K562 (cell line): ENCODE data around the gene SYT3. TPM values are rescaled to one million over a fixed set of nuclear protein-coding genes. Genes with fewer than 3 reads are reported as not detected.

Experiments used
- CC2D1A ChIP-seq: fragments of 450-650 bp; IDR thresholded peaks from 2 replicates; pipeline ENCODE4 v1.6.1; 2017; ENCODE audit warnings: mild to moderate bottlenecking
- CSDE1 ChIP-seq, 2 experiments: fragments of 450-650 bp; IDR thresholded peaks; 2 replicates each; pipeline ENCODE4 v1.6.1; 2016; ENCODE audit warnings: mild to moderate bottlenecking in 1 of 2
- CTBP1 ChIP-seq: fragments of 450-650 bp; IDR thresholded peaks from 2 replicates; pipeline ENCODE4 v1.6.1; 2016; ENCODE audit warnings: borderline replicate concordance
- DNMT1 ChIP-seq: fragments of 450-650 bp; IDR thresholded peaks from 2 replicates; pipeline ENCODE4 v1.6.1; 2016; ENCODE audit warnings: antibody characterized with exemption, mild to moderate bottlenecking
- FOXP4 ChIP-seq: sonication (generic); formaldehyde crosslinking; IDR thresholded peaks from 2 replicates; pipeline ENCODE4 v1.8.0; 2022; ENCODE audit warnings: mild to moderate bottlenecking, missing genetic modification reagents, borderline replicate concordance
- HEY1 ChIP-seq: fragments of 250-450 bp; sonication (Bioruptor Pico); IDR thresholded peaks from 2 replicates; pipeline ENCODE4 v1.5.0; 2020; ENCODE audit warnings: mild to moderate bottlenecking, moderate library complexity, borderline replicate concordance
- KLF13 ChIP-seq: fragments of 450-650 bp; IDR thresholded peaks from 2 replicates; pipeline ENCODE4 v1.6.1; 2016; ENCODE audit warnings: missing genetic modification characterization, low read depth, mild to moderate bottlenecking, missing compliant biosample characterization, moderate library complexity, borderline replicate concordance
- MEF2D ChIP-seq: conservative IDR thresholded peaks from 2 replicates; pipeline ENCODE4 v1.6.1; 2016; ENCODE audit warnings: low read depth, missing genetic modification characterization, missing compliant biosample characterization
- MYNN ChIP-seq, 2 experiments: sonication (generic); formaldehyde crosslinking in 1 of 2; IDR thresholded peaks; 2 replicates each; pipeline versions ENCODE4 v1.5.0 to v1.6.1; 2016 to 2020; ENCODE audit warnings: antibody characterized with exemption in 1 of 2, missing genetic modification reagents in 1 of 2
- NFRKB ChIP-seq: fragments of 450-650 bp; IDR thresholded peaks from 2 replicates; pipeline ENCODE4 v1.6.1; 2016; ENCODE audit warnings: low read depth
- NR2F6 ChIP-seq: fragments of 450-650 bp; formaldehyde crosslinking; IDR thresholded peaks from 2 replicates; pipeline ENCODE4 v1.4.0; 2020; ENCODE audit warnings: mild to moderate bottlenecking
- PHB ChIP-seq: fragments of 250-450 bp; sonication (Bioruptor Pico); IDR thresholded peaks from 2 replicates; pipeline ENCODE4 v1.5.0; 2021
- PHF20 ChIP-seq: fragments of 450-650 bp; IDR thresholded peaks from 2 replicates; pipeline ENCODE4 v1.6.1; 2018; ENCODE audit not compliant: partially characterized antibody
- POLR2H ChIP-seq: IDR thresholded peaks from 2 replicates; pipeline ENCODE4 v1.6.1; 2016; ENCODE audit warnings: missing genetic modification characterization, low read depth, mild to moderate bottlenecking, control low read depth, missing compliant biosample characterization, moderate library complexity
- PRMT5 ChIP-seq: sonication (generic); formaldehyde crosslinking; IDR thresholded peaks from 2 replicates; pipeline ENCODE4 v1.5.0; 2020; ENCODE audit warnings: missing genetic modification reagents
- RBBP5 ChIP-seq: fragments of 200-600 bp; sonication (generic); IDR thresholded peaks from 2 replicates; pipeline ENCODE4 v1.6.1; 2012; ENCODE audit warnings: borderline replicate concordance, mild to moderate bottlenecking, low read length, control low read depth, inconsistent platforms; ENCODE audit not compliant: insufficient read depth, poor library complexity, severe bottlenecking
- RNF219 ChIP-seq: fragments of 250-450 bp; sonication (Bioruptor Pico); IDR thresholded peaks from 2 replicates; pipeline ENCODE4 v1.5.0; 2022; ENCODE audit warnings: mild to moderate bottlenecking
- SMAD2 ChIP-seq: fragments of 150-350 bp; IDR thresholded peaks from 2 replicates; pipeline ENCODE4 v1.6.1; 2014; ENCODE audit warnings: low read depth, mild to moderate bottlenecking, low read length
- SMAD3 ChIP-seq: fragments of 450-650 bp; formaldehyde crosslinking; conservative IDR thresholded peaks from 2 replicates; pipeline ENCODE4 v1.4.0; 2020; ENCODE audit warnings: mild to moderate bottlenecking
- TAF1 ChIP-seq: IDR thresholded peaks from 2 replicates; pipeline ENCODE4 v1.6.1; 2011; ENCODE audit warnings: mild to moderate bottlenecking, low read length, moderate library complexity; ENCODE audit not compliant: insufficient read depth, control insufficient read depth, severe bottlenecking; ENCODE audit errors: extremely low read depth
- ZFP30 ChIP-seq: fragments of 250-450 bp; sonication (Bioruptor Pico); IDR thresholded peaks from 2 replicates; pipeline ENCODE4 v1.8.0; 2022; ENCODE audit warnings: moderate library complexity, mild to moderate bottlenecking, inconsistent platforms, borderline replicate concordance
- ZNF586 ChIP-seq: fragments of 450-650 bp; formaldehyde crosslinking; conservative IDR thresholded peaks from 2 replicates; pipeline ENCODE4 v1.4.0; 2020; ENCODE audit warnings: mild to moderate bottlenecking, moderate library complexity
- polyA plus RNA-seq, 8 experiments: library from polyadenylated mRNA; depleted of rRNA in 4 of 8; stranded (reverse) in 5 of 8; unstranded in 3 of 8; fragments of >200 nt; fragmentation: Nextera tagmentation in 2 of 8; fragmentation: Illumina TruSeq in 1 of 8; extraction: Ambion mirVana in 2 of 8; extraction: Trizol in 1 of 8; gene quantifications; 2 replicates each; pipeline versions ENCODE4 v1.2.1 to v1.2.3, GENCODE V29; 2011 to 2014; ENCODE audit warnings: inconsistent platforms in 1 of 8, missing spikeins in 1 of 8
- total RNA-seq, 7 experiments: library from RNA; depleted of rRNA in 6 of 7; stranded (reverse); fragments of >200 nt in 6 of 7; fragmentation: Illumina TruSeq in 2 of 7; extraction: Trizol in 2 of 7; gene quantifications; 2 replicates each; pipeline versions ENCODE4 v1.2.1 to v1.2.3, GENCODE V29; 2011 to 2021; ENCODE audit warnings: low replicate concordance in 1 of 7

Gene SYT3
- total and polyA plus RNA-seq, 9 of the 15 experiments (the other 6 are each of a cell fraction or from before 2014, with no cell fraction given) = 0.36 to 2.0 (median 0.54) TPM; not detected in 2

- TF ChIP-seq TAF1 = peak; percentile 83
- TF ChIP-seq RBBP5 = no peak
- peak; percentile 68 for TF ChIP-seq PHF20
- TF ChIP-seq NFRKB = peak; percentile 97
- TF ChIP-seq NR2F6 (CRISPR knock-in tag) = 0 out of 2 replicates have a peak, but pooled peaks have one; percentile 30
- TF ChIP-seq SMAD2 = no peak
- no peak for TF ChIP-seq RNF219 (CRISPR knock-in tag)
- TF ChIP-seq MYNN (IDR thresholded peaks at IDR 0.05) = no peak
- TF ChIP-seq MYNN (CRISPR knock-in tag; IDR thresholded peaks at IDR 0.05) = no peak
- no peak for TF ChIP-seq ZFP30
- peak; percentile 85; the same call in 1 of the 2 replicates for TF ChIP-seq CTBP1
- peak in 1 of 2 experiments; percentile 40; a peak in 1 of 4 replicates for TF ChIP-seq CSDE1 (IDR thresholded peaks at IDR 0.05)
- 0 out of 2 replicates have a peak, but pooled peaks have one; percentile 45 for TF ChIP-seq KLF13
- no peak for TF ChIP-seq HEY1 (CRISPR knock-in tag)
- 0 out of 2 replicates have a peak, but pooled peaks have one; percentile 10 for TF ChIP-seq SMAD3 (CRISPR knock-in tag)
- TF ChIP-seq FOXP4 = no peak
- peak; percentile 87; the same call in 1 of the 2 replicates for TF ChIP-seq PHB (CRISPR knock-in tag)
- 0 out of 2 replicates have a peak, but pooled peaks have one; percentile 87 for TF ChIP-seq DNMT1
- TF ChIP-seq CC2D1A = peak; percentile 69; the same call in 1 of the 2 replicates
- peak; percentile 79 for TF ChIP-seq POLR2H (tag)
- TF ChIP-seq PRMT5 = peak; percentile 56; the same call in 1 of the 2 replicates
- TF ChIP-seq MEF2D = 0 out of 2 replicates have a peak, but pooled peaks have one; percentile 17
- TF ChIP-seq ZNF586 = peak; percentile 65; the same call in 1 of the 2 replicates
Observed at GRCh38 chr19:50658441-50659317, 19.0 kb upstream of the SYT3 start (continued).
